Endothelial cell of umbilical vein (primary cell): Measurements from ENCODE around the gene CLDN15. TPM values are rescaled to one million over a fixed set of nuclear protein-coding genes. Genes with fewer than 3 reads are reported as not detected.

Experiments used
- BruUV-seq: library from RNA; stranded (reverse); fragments of 400-500 nt; replicated peaks from 2 replicates; lab custom pipeline; 2021; lab: Mats Ljungman, UMichigan
- CTCF ChIA-PET: fragments of 300-600, 350-600 bp; sonication (Branson Sonifier 250); formaldehyde crosslinking; loops from one replicate; lab custom pipeline; 2021; ENCODE audit warnings: antibody characterized with exemption, inconsistent platforms; lab: Charles Lee
- POLR2A ChIA-PET: fragments of 300-600, 350-600 bp; sonication (Branson Sonifier 250); formaldehyde crosslinking; loops from one replicate; lab custom pipeline; 2021; ENCODE audit warnings: antibody characterized with exemption, inconsistent platforms; lab: Charles Lee
- DNase-seq: peaks from one replicate; pipeline ENCODE4 v3.0.0-alpha.2; 2011; ENCODE audit warnings: low read depth, low spot score
- FAIRE-seq: peaks from 2 replicates; lab custom pipeline; 2011; peaks lifted over from hg19 to GRCh38; lab: Jason Lieb, UNC
- H2AFZ ChIP-seq: 2 replicates; pipeline ENCODE4 v1.6.0; 2012; ENCODE audit warnings: low read depth, low read length, control low read depth, inconsistent platforms
- H3K27ac ChIP-seq: 2 replicates; pipeline ENCODE4 v1.5.1; 2011; ENCODE audit warnings: low read depth, mild to moderate bottlenecking, control low read depth, low read length, moderate library complexity; ENCODE audit not compliant: insufficient read depth
- H3K27me3 ChIP-seq, 2 experiments: 2 replicates each; pipeline versions ENCODE4 v1.6.0 to v1.6.1; 2011; ENCODE audit warnings: low read length in 2 of 2, mixed read lengths in 1 of 2; ENCODE audit not compliant: control insufficient read depth in 2 of 2, insufficient read depth in 2 of 2
- H3K36me3 ChIP-seq, 2 experiments: 2 replicates in 1 of 2; 3 replicates in 1 of 2; pipeline ENCODE4 v1.5.1; 2011; ENCODE audit warnings: low read length in 2 of 2, mild to moderate bottlenecking in 1 of 2, moderate library complexity in 1 of 2; ENCODE audit not compliant: control insufficient read depth in 2 of 2, insufficient read depth in 2 of 2; ENCODE audit errors: extremely low read depth in 1 of 2
- H3K4me1 ChIP-seq: 3 replicates; pipeline ENCODE4 v1.5.1; 2011; ENCODE audit warnings: mild to moderate bottlenecking, low read length; ENCODE audit not compliant: control insufficient read depth, insufficient read depth; ENCODE audit errors: extremely low read depth
- H3K4me2 ChIP-seq: 2 replicates; pipeline ENCODE4 v1.6.1; 2011; ENCODE audit warnings: low read length, control low read depth, mixed read lengths; ENCODE audit not compliant: insufficient read depth
- H3K4me3 ChIP-seq, 3 experiments: fragments of 200-600 bp in 1 of 3; sonication (generic), shearing (Covaris generic) in 1 of 3; replicated peaks in 1 of 3; 2 replicates each; pipeline ENCODE4 v1.5.1; 2011 to 2016; ENCODE audit warnings: control low read depth in 3 of 3, low read length in 3 of 3, mild to moderate bottlenecking in 2 of 3, inconsistent platforms in 1 of 3, low read depth in 1 of 3, moderate library complexity in 1 of 3; ENCODE audit not compliant: insufficient read depth in 1 of 3
- H3K79me2 ChIP-seq: 2 replicates; pipeline ENCODE4 v1.6.0; 2012; ENCODE audit warnings: low read length, inconsistent platforms; ENCODE audit not compliant: control insufficient read depth, insufficient read depth
- H3K9ac ChIP-seq: replicated peaks from 2 replicates; pipeline ENCODE3; 2011; ENCODE audit warnings: low read length, control low read depth; ENCODE audit not compliant: insufficient read depth; ENCODE audit errors: extremely low read depth
- H3K9me1 ChIP-seq: replicated peaks from 3 replicates; pipeline ENCODE4 v1.6.0; 2011; ENCODE audit warnings: mild to moderate bottlenecking, low read length; ENCODE audit not compliant: control insufficient read depth, insufficient read depth; ENCODE audit errors: extremely low read depth
- H3K9me3 ChIP-seq: replicated peaks from 2 replicates; pipeline ENCODE4 v1.5.1; 2012; ENCODE audit warnings: low read length, inconsistent platforms; ENCODE audit not compliant: control insufficient read depth, insufficient read depth
- H4K20me1 ChIP-seq: replicated peaks from 2 replicates; pipeline ENCODE3; 2011; ENCODE audit warnings: mild to moderate bottlenecking, low read length; ENCODE audit not compliant: control insufficient read depth, insufficient read depth; ENCODE audit errors: extremely low read depth
- JUN ChIP-seq: IDR thresholded peaks from 2 replicates; pipeline ENCODE4 v1.6.1; 2011; ENCODE audit warnings: borderline replicate concordance, low read depth; ENCODE audit not compliant: insufficient read length, insufficient read depth
- POLR2A ChIP-seq: IDR thresholded peaks from 2 replicates; pipeline ENCODE4 v1.6.1; 2012; ENCODE audit warnings: low read depth, mild to moderate bottlenecking, control low read depth, low read length
- POLR2AphosphoS5 ChIP-seq: IDR thresholded peaks from 2 replicates; pipeline ENCODE4 v1.6.1; 2012; ENCODE audit warnings: low read depth, mild to moderate bottlenecking, control low read depth, low read length, moderate library complexity; ENCODE audit not compliant: insufficient read depth
- dilution Hi-C: fragments of 300-500 bp; cut with MboI; formaldehyde crosslinking; loops from one replicate; pipeline ENCODE4 v1.15.0; 2019; ENCODE audit warnings: low sequenced_read_pairs; ENCODE audit not compliant: extremely low pct_ligation_motif_present
- intact Hi-C: fragments of 100-400 bp; cut with micrococcal nuclease; formaldehyde crosslinking; loops from one replicate; pipeline ENCODE4 v1.10.0; 2022
- polyA plus RNA-seq, 4 experiments: library from polyadenylated mRNA; depleted of rRNA in 3 of 4; stranded (reverse) in 3 of 4; unstranded in 1 of 4; fragments of >200 nt; gene quantifications; 2 replicates each; pipeline versions ENCODE4 v1.2.1 to v1.2.3, GENCODE V29; 2011 to 2012; ENCODE audit warnings: missing spikeins in 1 of 4
- total RNA-seq: library from RNA; stranded (reverse); gene quantifications from 2 replicates; pipeline ENCODE4 v1.2.3, GENCODE V29; 2021
- TF ChIP-seq, protein P1 (sequence below), 2 donors: IDR thresholded peaks; 1 replicate in 1 of 2; 2 replicates in 1 of 2; pipeline ENCODE4 v1.5.1; 2011; ENCODE audit warnings: low read length in 2 of 2, mild to moderate bottlenecking in 2 of 2, moderate library complexity in 2 of 2, control low read depth in 1 of 2, inconsistent platforms in 1 of 2, low read depth in 1 of 2; ENCODE audit not compliant: insufficient read depth in 1 of 2; ENCODE audit errors: extremely low read depth in 1 of 2

The CLDN15 gene
- total and polyA plus RNA-seq, 2 donors (not counting 3 experiments of a cell fraction or from before 2014, with no cell fraction given): 11.3 to 17.7 TPM

DNA sequence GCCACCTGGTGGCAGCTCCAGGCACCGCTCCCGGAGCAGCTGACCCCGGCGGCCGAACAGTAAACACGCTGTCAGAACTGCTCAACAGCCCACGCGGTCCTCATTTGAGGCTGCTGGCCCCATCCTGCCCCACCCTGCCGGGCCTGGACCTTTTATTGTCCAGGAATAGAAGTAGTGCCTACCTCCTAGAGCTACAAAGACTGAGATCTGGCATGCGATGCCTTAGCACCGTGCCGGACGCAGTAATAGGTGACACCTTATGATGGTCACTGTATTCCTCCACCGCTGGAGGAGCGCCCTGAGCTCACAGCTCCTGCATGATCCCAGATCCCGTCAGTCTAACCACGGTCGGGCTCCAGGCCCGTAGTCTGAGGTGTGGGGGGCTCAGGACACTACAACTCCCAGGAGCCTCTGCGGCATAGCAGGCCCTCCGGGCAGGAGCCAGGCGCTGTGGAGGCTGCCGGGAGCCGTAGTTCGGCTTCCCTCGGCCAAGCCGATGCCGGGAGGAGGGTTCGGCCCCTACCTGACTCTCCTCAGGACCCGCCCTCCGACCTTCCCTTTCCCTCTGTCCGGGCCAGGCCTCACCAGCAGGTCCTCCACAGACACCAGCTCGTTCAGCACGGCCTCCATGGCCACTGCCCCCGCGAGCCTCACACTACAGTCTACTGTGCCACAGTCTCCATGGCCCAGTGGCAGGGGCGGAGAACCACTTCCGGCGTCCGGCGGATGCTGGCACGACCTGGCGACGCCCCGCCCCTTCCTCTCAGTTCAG is 7.0 kb upstream of the CLDN15 start, which contains the start of gene FIS1:
FIS1 (minus strand) TSS at position 707 of the 772 bp plus-strand sequence; CDS start at position 630, 77 bp downstream.
- intact Hi-C loops (loop anchor here (1.0 kb wide), 1 partner anchor 27 kb away; the partner anchor contains the start of gene PLOD3), dilution Hi-C loops (no loop called here)
- H3K4me1 ChIP-seq: peaks cover 20% of the 10 kb centered on the region
- no peaks in the 10 kb centered on the region for H3K9me1 ChIP-seq
- FAIRE-seq (no peak), DNase-seq (peak; percentile 93)
- ChIA-PET CTCF (interaction anchor here (0.6 to 3.5 kb wide), 19 partner anchors 8 to 107 kb away, joined by 3 to 112 read pairs (median 4); partner anchors contain the start of genes PLOD3, VGF and ZNHIT1), POLR2A (interaction anchor here (0.6 to 2.2 kb wide), 3 partner anchors 27 to 355 kb away, joined by 3 to 12 read pairs (median 3); partner anchors contain the start of genes PLOD3, UFSP1 and ZNHIT1)
- H3K4me3 ChIP-seq: peak within 1 kb of the TSS; percentile 64 to 89 (median 76)
- H3K27ac ChIP-seq: peak within 1 kb of the TSS; percentile 63
- H3K4me2 ChIP-seq: peak within 1 kb of the TSS; percentile 79
- peaks cover 0 to 10% of the 10 kb centered on the region in 2 experiments for H3K36me3 ChIP-seq
- peak within 1 kb of the TSS; percentile 67 for H2AFZ ChIP-seq
- H4K20me1 ChIP-seq: no peaks in the 10 kb centered on the region
- TSS peak; percentile 15 for BruUV-seq
- H3K9me3 ChIP-seq: no peaks in the 10 kb centered on the region
- H3K9ac ChIP-seq: peak within 1 kb of the TSS; percentile 78
- no peaks in the 10 kb centered on the region for H3K27me3 ChIP-seq
- H3K79me2 ChIP-seq: peaks cover 24% of the 10 kb centered on the region
- TF ChIP-seq JUN: no peak
- peak; percentile 91 for TF ChIP-seq POLR2AphosphoS5
- peak; percentile 96 for TF ChIP-seq POLR2A
- TF ChIP-seq, protein P1, sequence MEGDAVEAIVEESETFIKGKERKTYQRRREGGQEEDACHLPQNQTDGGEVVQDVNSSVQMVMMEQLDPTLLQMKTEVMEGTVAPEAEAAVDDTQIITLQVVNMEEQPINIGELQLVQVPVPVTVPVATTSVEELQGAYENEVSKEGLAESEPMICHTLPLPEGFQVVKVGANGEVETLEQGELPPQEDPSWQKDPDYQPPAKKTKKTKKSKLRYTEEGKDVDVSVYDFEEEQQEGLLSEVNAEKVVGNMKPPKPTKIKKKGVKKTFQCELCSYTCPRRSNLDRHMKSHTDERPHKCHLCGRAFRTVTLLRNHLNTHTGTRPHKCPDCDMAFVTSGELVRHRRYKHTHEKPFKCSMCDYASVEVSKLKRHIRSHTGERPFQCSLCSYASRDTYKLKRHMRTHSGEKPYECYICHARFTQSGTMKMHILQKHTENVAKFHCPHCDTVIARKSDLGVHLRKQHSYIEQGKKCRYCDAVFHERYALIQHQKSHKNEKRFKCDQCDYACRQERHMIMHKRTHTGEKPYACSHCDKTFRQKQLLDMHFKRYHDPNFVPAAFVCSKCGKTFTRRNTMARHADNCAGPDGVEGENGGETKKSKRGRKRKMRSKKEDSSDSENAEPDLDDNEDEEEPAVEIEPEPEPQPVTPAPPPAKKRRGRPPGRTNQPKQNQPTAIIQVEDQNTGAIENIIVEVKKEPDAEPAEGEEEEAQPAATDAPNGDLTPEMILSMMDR (IDR thresholded peaks at IDR 0.05; ENCODE audit: extremely low read depth in 1 of 2, insufficient read depth in 1 of 2, low read depth in 1 of 2, low read length in 2 of 2): peak; percentile 95 to 96
